Heart left ventricle (tissue), 16 donors: ENCODE data around the gene ADAM15. TPM values are rescaled to one million over a fixed set of nuclear protein-coding genes. Genes with fewer than 3 reads are reported as not detected.

Source experiments
- ATAC-seq, 4 donors: fragments of 200-7000 bp; cut with Tn5 transposase; one replicate each; pipeline ENCODE4 v1.9.1; 2020 to 2022; ENCODE audit warnings: moderate library complexity in 4 of 4, mild to moderate bottlenecking in 3 of 4, moderate number of reproducible peaks in 1 of 4
- DNase-seq, 5 donors: peaks; one replicate each; pipeline ENCODE4 v3.0.0-alpha.2; 2020
- H3K27ac ChIP-seq, 12 donors: fragments of 200-600 bp; sonication (generic) in 4 of 12; one replicate each; pipeline versions ENCODE4 v1.5.0 to v1.8.0; 2016 to 2022; ENCODE audit warnings: mild to moderate bottlenecking in 2 of 12
- H3K27me3 ChIP-seq, 9 donors: fragments of 200-600 bp; sonication (generic) in 2 of 9; one replicate each; pipeline versions ENCODE4 v1.5.1 to v1.8.0; 2016 to 2022; ENCODE audit warnings: mild to moderate bottlenecking in 3 of 9
- H3K36me3 ChIP-seq, 9 donors: fragments of 200-600 bp; sonication (generic) in 2 of 9; one replicate each; pipeline versions ENCODE4 v1.5.0 to v1.8.0; 2018 to 2022; ENCODE audit warnings: mild to moderate bottlenecking in 2 of 9
- H3K4me1 ChIP-seq, 12 donors: fragments of 200-600 bp; sonication (generic) in 4 of 12; one replicate each; pipeline versions ENCODE4 v1.5.0 to v1.8.0; 2016 to 2022; ENCODE audit warnings: mild to moderate bottlenecking in 3 of 12
- H3K4me3 ChIP-seq, 12 donors: fragments of 200-600 bp; sonication (generic) in 4 of 12; one replicate each; pipeline versions ENCODE4 v1.5.0 to v1.8.0; 2017 to 2022; ENCODE audit warnings: mild to moderate bottlenecking in 9 of 12, moderate library complexity in 4 of 12
- H3K9me3 ChIP-seq, 12 donors: fragments of 200-600 bp; sonication (generic) in 4 of 12; one replicate each; pipeline versions ENCODE4 v1.5.0 to v1.8.0; 2016 to 2022; ENCODE audit warnings: mild to moderate bottlenecking in 1 of 12
- CTCF ChIP-seq, 12 donors: fragments of 200-600 bp; sonication (generic) in 4 of 12; IDR thresholded peaks; one replicate each; pipeline versions ENCODE4 v1.5.0 to v1.8.0; 2018 to 2022; ENCODE audit warnings: antibody characterized with exemption in 12 of 12, mild to moderate bottlenecking in 5 of 12
- POLR2A ChIP-seq, 2 donors: fragments of 450-650 bp; IDR thresholded peaks; one replicate each; pipeline ENCODE4 v1.6.1; 2017; ENCODE audit warnings: antibody characterized with exemption in 2 of 2, mild to moderate bottlenecking in 2 of 2, moderate library complexity in 2 of 2
- WGBS, 4 donors: extraction: QIAGEN DNeasy Blood & Tissue Kit in 2 of 4; methylation state at CpG; one replicate each; pipeline versions ENCODE4 v1.1.5 to v1.1.7; 2013 to 2018; 5-methylcytosine and 5-hydroxymethylcytosine counted together
- intact Hi-C, 10 donors: fragments of 100-400 bp; cut with DNase I; formaldehyde crosslinking; loops; one replicate each; pipeline versions ENCODE4 v1.11.1 to v1.14.2; 2022
- long read RNA-seq, 3 donors: library from polyadenylated mRNA; unstranded; transcript quantifications; one replicate each; pipeline ENCODE4 v2.0.0, GENCODE V29; 2020 to 2021
- polyA plus RNA-seq, 2 donors: library from polyadenylated mRNA; stranded (reverse); fragments of 200-250 nt; gene quantifications; one replicate each; pipeline ENCODE4 v1.2.3, GENCODE V29; 2013
- total RNA-seq, 9 donors: library from RNA; depleted of rRNA in 2 of 9; stranded (reverse); fragments of >200 nt in 2 of 9; fragmentation: NEBNext Ultra II Directional in 3 of 9; extraction: Animal tissue kit (Norgen Biotek cat#: 25700) in 3 of 9; gene quantifications; one replicate each; pipeline versions ENCODE4 v1.1.0 to v1.2.4, GENCODE V29; 2016 to 2023
- donor health status: ischemic (EF 13 %, LVEDD 7.1; RV severe dilation, severe dysfunction).
- donor health status: healthy with polysubstance abuse.
- donor health status: DM: no; HTN: yes; CAD: no.
- donor health status: DM: no; HTN: no; CAD: no.
- donor health status: ischemic (EF 25% LVEDD 6.9; RV normal size, moderate dysfunction).
- donor health status: ischemic (EF 25% LVEDD 5.7; RV mildly dilated, moderate dysfunction).
- donor health status: healthy.
- donor health status: DM: yes; HTN: yes; CAD: no.
- donor health status: ischemic (EF 35%, LVEDD 5.7; RV mildly dilated, moderate dysfunction).
- donor health status: nonischemic (EF 11% LVEDD 7.7; RV severe dilation, severe dysfunction).
- donor health status: DM: yes; HTN: yes; CAD: no.
- donor health status: PGD.
- donor health status: ischemic (EF 29% LVEDD 5.4; RV normal size, mild dysfunction).
- donor health status: nonischemic (EF 23%, LVEDD 6.1; RV moderate dilation, normal function).

The ADAM15 gene
- 100 to 1,000 TPM in 3 of 9 donors, 10 to 100 TPM in 6; 55.8 to 199 (median 67.5) TPM for total RNA-seq
- polyA plus RNA-seq = 100 to 1,000 TPM; 112 to 113 TPM
- long read RNA-seq, donor 1, transcript ADAM15-201 (21 exons, 2,799 nt) = major isoform, 15 of 37 reads
- long read RNA-seq, donor 1, partial matches to known transcripts = 13 of 37 reads
- long read RNA-seq, donor 1, other reads (novel, unspliced or antisense) = 6 of 37 reads
- long read RNA-seq, donor 2, transcript ADAM15-205 (20 exons, 2,732 nt) = minor isoform, 125 of 433 reads
- long read RNA-seq, donor 2, transcript ADAM15-201 (21 exons, 2,799 nt) = major isoform, 156 of 433 reads
- long read RNA-seq, donor 2, partial matches to known transcripts = 86 of 433 reads
- long read RNA-seq, donor 2, other reads (novel, unspliced or antisense) = 50 of 433 reads
- long read RNA-seq, donor 3, transcript ADAM15-201 (21 exons, 2,799 nt) = major isoform, 25 of 44 reads
- long read RNA-seq, donor 3, partial matches to known transcripts = 7 of 44 reads
- long read RNA-seq, donor 3, other reads (novel, unspliced or antisense) = 10 of 44 reads

- H3K36me3 ChIP-seq = peaks cover 0 to 25% (median 22%) of the 10 kb centered on the region in 9 donors
- H3K4me3 ChIP-seq = peak within 1 kb of the TSS; percentile 54 to 99 (median 86)
- WGBS, 4 donors = 0 to 1% (median 1%) methylated on average over 48 to 99 of the region's 99 CpGs
- peak within 1 kb of the TSS; percentile 86 to 99 (median 94) for H3K27ac ChIP-seq
- TF ChIP-seq CTCF (IDR thresholded peaks at IDR 0.05) (peak; percentile 85 to 97 (median 92)), POLR2A (IDR thresholded peaks at IDR 0.05) (no peak)
- ATAC-seq = peak; percentile 43 to 90 (median 72)
- peak; percentile 86 to 94 (median 86) for DNase-seq
- H3K9me3 ChIP-seq = no peaks in the 10 kb centered on the region
- H3K4me1 ChIP-seq = peaks cover 0 to 43% (median 23%) of the 10 kb centered on the region in 12 donors
- intact Hi-C loops = loop anchor here in 6 of 10 donors (1.0 to 10.0 kb wide), 7 partner anchors 13 to 96 kb away; partner anchors contain the start of genes ZBTB7B (in 4 of the 6), CKS1B (in 1 of the 6), EFNA4 (in 1 of the 6) and PBXIP1 (in 1 of the 6)
- H3K27me3 ChIP-seq = no peaks in the 10 kb centered on the region
Observed at GRCh38 chr1:155050560-155051341, at the start of gene ADAM15. Gene ADAM15, plus strand, starts transcription at chr1:155051316. Its CDS starts 71 bp downstream, at chr1:155051387.

GRCh38 chr1:155001425-155001674 is 49.8 kb upstream of the ADAM15 start:
- ATAC-seq = no peak
- TF ChIP-seq POLR2A (IDR thresholded peaks at IDR 0.05) (no peak), CTCF (IDR thresholded peaks at IDR 0.05) (no peak)

GRCh38 chr1:155001675-155002463 is 49.2 kb upstream of the ADAM15 start:
- Histone ChIP-seq H3K4me3 (peak overlapping the region; percentile 70 to 96 (median 84)), H3K4me1 (peaks cover 5 to 64% (median 43%) of the 10 kb centered on the region in 12 donors), H3K27me3 (no peaks in the 10 kb centered on the region), H3K9me3 (no peaks in the 10 kb centered on the region), H3K36me3 (no peaks in the 10 kb centered on the region), H3K27ac (peak overlapping the region; percentile 77 to 98 (median 95))
- WGBS, 4 donors = 0 to 1% (median 1%) methylated on average over 31 to 38 of the region's 38 CpGs
- intact Hi-C loops = loop anchor here in 6 of 10 donors (1.0 to 5.0 kb wide), 9 partner anchors 15 to 65 kb away; partner anchors contain the start of genes ADAM15 (in 4 of the 6), CKS1B (in 3 of the 6), FLAD1 (in 1 of the 6) and PMVK (in 1 of the 6)
- DNase-seq (peak; percentile 100), ATAC-seq (peak; percentile 84 to 90 (median 89))
- peak in 10 of 12 donors; percentile 12 to 63 (median 45) for TF ChIP-seq CTCF (IDR thresholded peaks at IDR 0.05)
- peak in 1 of 2 donors; percentile 70 for TF ChIP-seq POLR2A (IDR thresholded peaks at IDR 0.05)

More at GRCh38 chr1:155001425-155001674, 49.8 kb upstream of the ADAM15 start:
- Histone ChIP-seq H3K27me3 (no peaks in the 10 kb centered on the region), H3K27ac (peak overlapping the region; percentile 77 to 98 (median 95)), H3K36me3 (no peaks in the 10 kb centered on the region), H3K4me3 (peak overlapping the region; percentile 70 to 96 (median 84)), H3K9me3 (no peaks in the 10 kb centered on the region), H3K4me1 (peaks cover 5 to 59% (median 38%) of the 10 kb centered on the region in 12 donors)
- 0 to 2% (median 1%) methylated on average over 10 to 11 of the region's 11 CpGs for WGBS, 4 donors
- intact Hi-C loops = loop anchor here in 6 of 10 donors (2.0 to 5.0 kb wide), 6 partner anchors 19 to 51 kb away; partner anchors contain the start of genes ADAM15 (in 4 of the 6), CKS1B (in 1 of the 6), FLAD1 (in 1 of the 6) and PYGO2 (in 1 of the 6)
- peak in 1 of 5 donors; percentile 25 for DNase-seq
